Kidney capillary endothelial cell (primary cell): ENCODE results near the gene HECA.

ENCODE experiments used
- DNase-seq: peaks from one replicate; pipeline ENCODE4 v3.0.0-alpha.2; 2018; ENCODE audit warnings: low spot score

Gene HECA

GRCh38 chr6:139161169-139161568, 26.3 kb downstream of the HECA start:
- DNase-seq, result no peak

GRCh38 chr6:139161817-139162284, 27.0 kb downstream of the HECA start:
- no peak for DNase-seq

GRCh38 chr6:139164001-139164400, 29.1 kb downstream of the HECA start:
- no peak for DNase-seq

DNA sequence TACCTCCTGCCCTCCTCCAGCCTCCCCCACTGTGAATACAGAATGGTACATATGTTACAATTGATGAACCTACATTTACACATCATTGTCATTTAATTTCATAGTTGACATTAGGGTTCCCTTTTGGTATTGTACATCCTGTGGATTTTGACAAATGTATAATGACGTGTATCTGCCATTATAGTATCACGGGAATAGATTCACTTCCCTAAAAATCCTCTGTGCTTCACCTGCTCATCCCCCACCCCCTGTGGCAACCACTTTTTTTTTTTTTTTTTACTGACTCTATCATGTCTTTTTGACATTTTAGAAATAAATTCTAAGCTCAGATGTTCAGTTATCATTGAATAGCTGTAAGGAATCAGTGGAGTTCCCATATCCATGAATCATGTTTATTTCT, 30.4 kb downstream of the HECA start:
- no peak for DNase-seq

DNA sequence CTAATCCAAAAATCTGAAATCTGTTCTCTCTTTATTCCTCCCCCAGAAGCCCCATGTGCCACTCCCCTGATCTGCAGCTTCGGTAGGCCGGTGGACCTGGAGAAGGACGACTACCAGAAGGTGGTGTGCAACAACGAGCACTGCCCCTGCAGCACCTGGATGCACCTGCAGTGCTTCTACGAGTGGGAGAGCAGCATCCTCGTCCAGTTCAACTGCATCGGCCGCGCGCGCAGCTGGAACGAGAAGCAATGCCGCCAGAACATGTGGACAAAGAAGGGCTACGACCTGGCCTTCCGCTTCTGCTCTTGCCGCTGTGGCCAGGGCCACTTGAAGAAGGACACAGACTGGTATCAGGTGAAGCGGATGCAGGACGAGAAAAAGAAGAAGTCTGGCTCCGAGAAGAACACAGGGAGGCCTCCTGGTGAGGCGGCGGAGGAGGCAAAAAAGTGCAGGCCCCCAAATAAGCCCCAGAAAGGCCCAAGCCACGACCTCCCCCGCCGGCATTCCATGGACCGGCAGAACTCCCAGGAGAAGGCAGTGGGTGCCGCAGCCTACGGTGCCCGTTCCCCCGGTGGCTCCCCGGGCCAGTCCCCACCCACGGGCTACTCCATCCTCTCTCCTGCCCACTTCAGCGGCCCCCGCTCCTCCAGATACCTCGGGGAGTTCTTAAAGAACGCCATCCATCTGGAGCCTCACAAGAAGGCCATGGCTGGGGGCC, 31.5 kb downstream of the HECA start:
- no peak for DNase-seq

GRCh38 chr6:139166956-139167313, 32.1 kb downstream of the HECA start:
- no peak for DNase-seq

- DNase-seq, result no peak
Observed at GRCh38 chr6:139172151-139172550, 37.3 kb downstream of the HECA start.

DNA sequence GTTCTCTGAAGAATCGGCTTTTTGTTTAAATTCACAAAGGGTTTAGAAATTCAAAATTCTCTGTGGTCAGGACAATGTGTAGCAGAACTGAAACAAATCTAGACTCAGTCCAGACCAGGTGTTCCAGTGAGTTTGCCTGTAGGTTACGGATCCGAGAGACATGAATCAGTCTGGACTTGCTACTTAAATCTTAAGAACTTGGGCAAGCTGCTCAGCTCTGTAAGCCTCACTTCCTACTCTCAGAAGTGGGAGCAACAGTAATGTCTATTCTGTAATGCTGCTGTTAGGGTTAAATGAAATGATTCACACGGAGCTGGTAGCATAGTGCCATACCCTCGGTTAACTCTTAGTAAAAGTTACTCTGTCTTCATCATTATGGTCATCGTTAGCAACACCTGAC, 37.7 kb downstream of the HECA start:
- no peak for DNase-seq

DNA sequence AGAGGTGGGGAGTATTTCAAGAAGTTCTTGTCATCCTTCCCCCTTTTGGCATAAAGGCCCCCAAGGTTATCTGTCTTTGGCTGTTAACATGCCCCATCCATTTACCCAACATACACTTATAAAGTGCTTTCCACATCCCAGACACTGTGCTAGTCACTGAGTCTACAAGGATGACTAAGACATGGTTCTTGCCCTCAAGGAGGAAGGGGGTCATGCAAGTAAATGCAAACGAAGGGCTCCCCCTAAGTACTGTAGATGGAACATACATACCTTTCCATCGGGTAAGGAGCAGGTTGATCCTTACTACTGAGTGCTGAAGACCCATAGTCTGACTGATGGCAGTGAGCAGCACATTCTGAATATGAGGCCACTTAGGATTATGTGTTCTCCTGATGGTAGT, 38.3 kb downstream of the HECA start:
- DNase-seq, result no peak

DNA sequence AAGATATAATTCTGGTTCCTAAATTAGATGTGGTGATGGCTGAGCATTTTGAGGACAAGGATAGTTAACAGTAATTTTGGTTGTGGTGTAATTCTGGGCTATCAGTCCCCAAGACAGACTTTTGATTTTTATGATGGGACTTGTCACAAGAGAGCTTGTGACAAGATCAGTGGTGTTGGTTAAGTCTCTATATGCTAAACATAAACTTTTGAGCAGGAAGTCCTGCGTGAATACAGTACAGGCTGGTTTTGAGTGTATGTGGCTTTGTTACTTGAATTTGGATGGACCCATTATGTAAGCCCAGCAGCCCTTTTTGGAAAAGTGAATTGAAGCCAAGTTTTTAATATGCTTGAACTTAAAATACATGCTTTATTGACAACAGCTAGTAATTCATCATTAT, 38.9 kb downstream of the HECA start:
- no peak for DNase-seq

GRCh38 chr6:139174961-139175360, 40.1 kb downstream of the HECA start:
- DNase-seq, result no peak

GRCh38 chr6:139175389-139175948, 40.6 kb downstream of the HECA start:
- DNase-seq, result no peak

- DNase-seq, result no peak
Observed at GRCh38 chr6:139181236-139181635, 46.4 kb downstream of the HECA start.

GRCh38 chr6:139184047-139184446, 49.2 kb downstream of the HECA start:
- no peak for DNase-seq

GRCh38 chr6:139184459-139184858, 49.6 kb downstream of the HECA start:
- DNase-seq, result no peak

DNA sequence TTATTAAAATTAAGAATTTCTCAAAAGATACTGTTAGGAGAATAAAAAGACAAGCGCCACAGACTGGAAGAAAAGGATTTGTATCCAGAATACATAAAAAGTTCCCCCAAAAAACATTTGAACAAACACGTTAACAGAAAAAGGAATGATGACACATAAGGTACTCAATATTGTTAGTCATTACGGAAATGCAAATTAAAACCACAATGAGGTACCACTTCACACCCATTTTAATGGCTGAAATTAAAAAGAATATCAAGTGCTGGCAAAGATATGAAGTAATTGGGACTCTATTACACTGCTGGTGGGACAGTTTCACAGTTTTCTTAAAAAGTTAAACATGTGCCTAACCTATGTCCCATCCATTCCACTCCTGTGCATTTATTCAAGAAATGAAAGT, 51.4 kb downstream of the HECA start:
- DNase-seq, result no peak

DNA sequence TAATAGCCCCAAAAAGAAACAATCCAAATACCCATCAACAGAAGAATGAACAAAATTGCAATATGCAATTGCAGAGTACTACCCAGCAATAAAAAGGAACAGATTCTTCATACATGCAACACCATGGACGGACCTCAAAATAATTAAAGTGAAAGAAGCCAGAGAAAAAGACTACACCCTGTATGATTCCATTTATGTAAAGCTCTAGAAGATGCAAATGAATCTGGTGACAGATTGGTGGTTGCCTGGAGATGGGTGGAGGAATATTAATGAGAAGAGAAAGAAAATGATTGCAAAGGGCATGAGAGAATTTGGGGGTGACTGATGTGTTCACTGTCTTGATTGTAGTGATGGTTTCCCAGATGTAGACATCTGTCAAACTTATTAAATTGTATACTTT, 51.8 kb downstream of the HECA start:
- DNase-seq, result no peak

DNA sequence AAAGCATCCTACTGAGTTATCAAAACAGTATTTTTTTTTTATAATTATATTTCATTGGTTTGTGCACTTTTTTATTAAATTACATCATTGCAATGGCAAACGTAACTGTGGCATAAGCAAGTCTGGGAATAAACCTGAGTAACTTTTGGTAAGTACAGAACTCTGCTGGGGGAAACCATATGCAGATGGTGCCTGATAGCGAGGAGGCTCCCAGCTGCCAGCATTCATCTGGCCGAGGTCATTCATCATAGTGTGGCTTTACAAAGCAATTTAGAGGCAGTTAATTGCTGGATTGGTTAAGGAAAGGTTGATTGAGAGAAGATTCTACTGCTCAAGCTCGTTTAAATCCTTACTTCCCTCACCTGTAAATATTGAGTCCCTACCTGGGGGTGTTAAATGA, 52.6 kb downstream of the HECA start:
- no peak for DNase-seq

GRCh38 chr6:139189665-139190064, 54.8 kb downstream of the HECA start:
- no peak for DNase-seq

- DNase-seq, result no peak
Observed at GRCh38 chr6:139194740-139195139, 59.9 kb downstream of the HECA start.

DNA sequence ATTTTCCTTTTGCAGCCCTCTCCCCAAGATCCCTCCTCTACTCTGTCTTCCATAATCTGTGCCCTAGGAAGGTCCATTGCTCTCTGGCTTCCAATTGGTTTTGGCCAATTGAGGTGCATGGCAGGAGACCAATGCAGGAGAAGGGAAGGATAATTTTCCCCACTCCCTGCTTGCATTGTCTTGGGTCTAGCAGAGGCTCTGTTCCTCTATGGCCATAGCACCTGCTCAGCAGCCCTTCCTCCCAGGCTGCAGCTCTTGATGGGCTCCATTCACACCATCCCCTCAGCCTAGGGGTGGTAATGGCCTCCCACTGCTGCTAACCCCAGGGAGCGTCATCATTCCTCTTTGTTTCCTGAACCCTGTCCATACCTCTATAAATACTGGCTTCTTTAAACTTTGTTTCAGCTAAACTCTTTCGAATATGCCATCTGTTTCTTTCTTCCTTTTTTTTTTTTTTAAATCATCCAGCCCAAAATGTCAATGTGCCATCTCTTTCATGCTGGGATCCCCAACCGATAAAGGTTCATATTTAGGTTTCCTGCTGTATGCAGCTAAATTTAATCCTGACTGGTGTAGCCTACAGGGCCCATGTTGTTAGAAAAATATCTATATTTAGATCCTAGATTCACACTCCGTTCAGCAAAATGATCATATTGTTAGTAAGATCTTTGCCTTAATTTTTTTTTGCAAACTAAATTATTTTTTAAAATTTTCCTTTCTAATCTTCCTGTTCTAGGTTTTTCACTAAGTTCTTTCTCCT, 63.8 kb downstream of the HECA start:
- DNase-seq, result no peak

GRCh38 chr6:139201378-139201777, 66.5 kb downstream of the HECA start:
- DNase-seq, result no peak

DNA sequence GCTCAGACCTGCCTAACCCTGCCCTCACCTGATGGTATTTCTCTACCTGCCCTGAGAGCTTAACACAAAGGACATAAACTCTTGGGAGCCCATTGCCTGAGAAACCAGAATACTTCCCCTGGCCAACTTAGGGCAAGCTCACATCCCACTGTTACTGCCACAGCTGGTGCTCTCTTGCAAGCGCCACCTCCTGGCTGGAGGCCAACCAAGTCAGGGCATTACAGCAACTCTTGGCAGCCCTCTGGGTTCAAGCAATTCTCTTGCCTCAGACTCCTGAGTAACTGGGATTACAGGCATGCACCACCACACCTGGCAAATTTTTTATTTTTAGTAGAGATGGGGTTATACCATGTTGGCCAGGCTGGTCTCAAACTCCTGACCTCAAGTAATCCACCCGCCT, 70.1 kb downstream of the HECA start:
- no peak for DNase-seq
